AG04450 (cell line): Measurements from ENCODE around the gene GARIN5B. TPM values are rescaled to one million over a fixed set of nuclear protein-coding genes. Genes with fewer than 3 reads are reported as not detected.

ENCODE experiments used
- CTCF ChIA-PET: fragments of 300-600, 350-600 bp; formaldehyde crosslinking; extraction: SDS; loops from one replicate; lab custom pipeline; 2022; ENCODE audit warnings: antibody characterized with exemption, inconsistent platforms; lab: Charles Lee
- POLR2A ChIA-PET: fragments of 350-600 bp; formaldehyde crosslinking; extraction: SDS; loops from one replicate; lab custom pipeline; 2021; ENCODE audit warnings: antibody characterized with exemption, inconsistent platforms; lab: Yijun Ruan, JAX
- DNase-seq: peaks from one replicate; pipeline ENCODE4 v3.0.0-alpha.2; 2011; ENCODE audit warnings: low read depth, low spot score
- H3K27ac ChIP-seq: one replicate; pipeline ENCODE4 v1.5.1; 2012; ENCODE audit warnings: low read depth, low read length, control low read depth
- H3K27me3 ChIP-seq: one replicate; pipeline ENCODE4 v1.6.0; 2012; ENCODE audit warnings: low read length; ENCODE audit not compliant: control insufficient read depth, insufficient read depth
- H3K4me3 ChIP-seq: 2 replicates; pipeline ENCODE4 v1.5.1; 2011; ENCODE audit warnings: mild to moderate bottlenecking, low read depth, low read length, control low read depth
- H3K9me3 ChIP-seq: 2 replicates; pipeline ENCODE4 v1.5.1; 2012; ENCODE audit warnings: low read length; ENCODE audit not compliant: control insufficient read depth, insufficient read depth
- CTCF ChIP-seq: IDR thresholded peaks from 2 replicates; pipeline ENCODE4 v1.5.1; 2011; ENCODE audit warnings: low read depth, low read length, control low read depth, inconsistent platforms
- polyA plus RNA-seq: library from polyadenylated mRNA; depleted of rRNA; stranded (reverse); fragments of >200 nt; gene quantifications from 2 replicates; pipeline ENCODE4 v1.2.3, GENCODE V29; 2011

Gene GARIN5B
- polyA plus RNA-seq, 1 experiment = not detected

GRCh38 chr19:55341171-55341588, 21.9 kb downstream of the GARIN5B start:
- no peak for TF ChIP-seq CTCF
- CTCF ChIA-PET = interaction anchor here (0.6 to 0.7 kb wide), 2 partner anchors 195 to 200 kb away, joined by 3 to 4 read pairs; no protein-coding TSS in a partner anchor
- no peaks in the 10 kb centered on the region; the same call in 1 of the 2 replicates for H3K9me3 ChIP-seq
- H3K27me3 ChIP-seq = no peaks in the 10 kb centered on the region
- POLR2A ChIA-PET = interaction anchor here (0.7 kb wide), 1 partner anchor 1199 kb away, joined by 5 read pairs; no protein-coding TSS in a partner anchor
- no peak for DNase-seq
- H3K27ac ChIP-seq = no peak overlapping the region
- H3K4me3 ChIP-seq = peak overlapping the region; percentile 79

- DNase-seq = no peak
- Histone ChIP-seq H3K27ac (no peak overlapping the region), H3K9me3 (no peaks in the 10 kb centered on the region; the same call in 1 of the 2 replicates), H3K27me3 (no peaks in the 10 kb centered on the region), H3K4me3 (peak overlapping the region; percentile 79)
- TF ChIP-seq CTCF = peak; percentile 28
- ChIA-PET POLR2A (interaction anchor here (0.7 kb wide), 1 partner anchor 1198 kb away, joined by 5 read pairs; no protein-coding TSS in a partner anchor), CTCF (interaction anchor here (0.6 kb wide), 1 partner anchor 195 kb away, joined by 3 read pairs; no protein-coding TSS in a partner anchor)
These were observed 22.3 kb downstream of the GARIN5B start for GRCh38 chr19:55340784-55341147.

GRCh38 chr19:55339889-55340783, 22.9 kb downstream of the GARIN5B start:
- no peaks in the 10 kb centered on the region for H3K27me3 ChIP-seq
- H3K4me3 ChIP-seq = peak overlapping the region; percentile 79
- ChIA-PET POLR2A (interaction anchor here (0.6 to 1.8 kb wide), 13 partner anchors 19 to 1198 kb away, joined by 3 to 20 read pairs (median 5); partner anchors contain the start of genes GARIN5B, IL11, NAT14 and PPP6R1), CTCF (interaction anchor here (0.5 to 2.5 kb wide), 11 partner anchors 8 to 199 kb away, joined by 3 to 34 read pairs (median 3); partner anchors contain the start of genes TMEM238 and TMEM86B)
- DNase-seq = no peak
- H3K27ac ChIP-seq = no peak overlapping the region
- H3K9me3 ChIP-seq = no peaks in the 10 kb centered on the region; the same call in 1 of the 2 replicates
- no peak for TF ChIP-seq CTCF

GRCh38 chr19:55339105-55339888, 23.8 kb downstream of the GARIN5B start, which contains the start of gene KMT5C:
Gene KMT5C (plus strand): TSS chr19:55339876. CDS start chr19:55341937, 2,061 bp downstream.
- Histone ChIP-seq H3K9me3 (no peaks in the 10 kb centered on the region; the same call in 1 of the 2 replicates), H3K27ac (peak within 1 kb of the TSS; percentile 91), H3K4me3 (peak within 1 kb of the TSS; percentile 79), H3K27me3 (no peaks in the 10 kb centered on the region)
- DNase-seq = peak; percentile 100
- POLR2A ChIA-PET = interaction anchor here (0.5 to 1.8 kb wide), 19 partner anchors 10 to 186 kb away, joined by 3 to 20 read pairs (median 4); partner anchors contain the start of genes GARIN5B, IL11, NAT14 and PPP6R1
- peak; percentile 43 for TF ChIP-seq CTCF
- CTCF ChIA-PET = interaction anchor here (0.5 to 2.5 kb wide), 13 partner anchors 9 to 199 kb away, joined by 3 to 34 read pairs (median 3); partner anchors contain the start of genes TMEM238 and TMEM86B
